ENCODE measurements around the gene HMGXB4. TPM values are rescaled to one million over a fixed set of nuclear protein-coding genes. Genes with fewer than 3 reads are reported as not detected.

HMGXB4 gene
- total RNA-seq, 1 experiment from 2014 or later = 22.3 TPM

DNA sequence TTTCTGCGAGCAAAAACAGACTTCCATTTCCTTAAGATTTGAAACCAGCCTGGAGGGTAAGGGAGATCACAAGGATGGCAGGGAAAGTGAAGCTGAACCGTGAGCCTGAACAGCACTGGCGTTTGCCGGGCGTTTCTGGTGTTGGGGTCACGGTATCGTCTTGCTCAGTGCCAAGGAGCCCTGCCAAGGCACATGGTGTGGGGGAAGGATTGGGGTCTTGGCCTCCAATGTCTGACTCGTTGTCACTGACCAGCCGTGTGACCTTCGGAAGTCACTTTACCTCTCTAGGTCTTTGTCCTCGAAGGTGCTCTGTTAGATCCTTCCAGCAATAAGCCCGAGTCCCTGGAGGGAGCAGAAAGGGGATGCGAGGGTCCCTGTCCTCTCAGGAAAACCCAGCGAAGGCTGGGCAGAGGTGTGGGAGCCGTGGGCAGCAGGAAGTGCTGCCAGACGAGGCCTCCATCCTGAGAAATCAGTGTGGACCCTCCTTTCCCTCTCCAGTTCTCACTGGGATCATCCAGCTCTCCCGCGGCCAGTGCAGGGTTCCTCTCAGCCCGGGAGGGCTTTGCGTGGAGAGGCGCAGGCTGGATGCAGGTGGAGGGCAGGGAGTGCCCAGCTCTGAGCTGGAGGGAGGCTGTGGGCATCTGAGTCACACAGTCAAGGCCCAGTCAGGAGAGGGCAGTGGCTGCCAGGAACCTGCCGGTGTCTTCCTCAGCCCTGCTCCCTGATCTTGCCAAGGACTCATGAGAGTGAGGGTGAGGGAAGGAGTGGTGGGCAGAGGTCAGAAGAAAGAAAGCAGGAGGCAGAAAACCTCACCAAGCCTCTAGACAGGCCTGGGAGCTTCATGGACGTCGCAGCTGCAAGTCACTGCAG is 61.3 kb downstream of the HMGXB4 start:
- in situ Hi-C loops (cut with HindIII; ENCODE audit: low pct_unique_long_range_greater_than_20kb, low sequenced_read_pairs) = no loop called here
- DNase-seq (ENCODE audit: low read depth) = no peak

DNA sequence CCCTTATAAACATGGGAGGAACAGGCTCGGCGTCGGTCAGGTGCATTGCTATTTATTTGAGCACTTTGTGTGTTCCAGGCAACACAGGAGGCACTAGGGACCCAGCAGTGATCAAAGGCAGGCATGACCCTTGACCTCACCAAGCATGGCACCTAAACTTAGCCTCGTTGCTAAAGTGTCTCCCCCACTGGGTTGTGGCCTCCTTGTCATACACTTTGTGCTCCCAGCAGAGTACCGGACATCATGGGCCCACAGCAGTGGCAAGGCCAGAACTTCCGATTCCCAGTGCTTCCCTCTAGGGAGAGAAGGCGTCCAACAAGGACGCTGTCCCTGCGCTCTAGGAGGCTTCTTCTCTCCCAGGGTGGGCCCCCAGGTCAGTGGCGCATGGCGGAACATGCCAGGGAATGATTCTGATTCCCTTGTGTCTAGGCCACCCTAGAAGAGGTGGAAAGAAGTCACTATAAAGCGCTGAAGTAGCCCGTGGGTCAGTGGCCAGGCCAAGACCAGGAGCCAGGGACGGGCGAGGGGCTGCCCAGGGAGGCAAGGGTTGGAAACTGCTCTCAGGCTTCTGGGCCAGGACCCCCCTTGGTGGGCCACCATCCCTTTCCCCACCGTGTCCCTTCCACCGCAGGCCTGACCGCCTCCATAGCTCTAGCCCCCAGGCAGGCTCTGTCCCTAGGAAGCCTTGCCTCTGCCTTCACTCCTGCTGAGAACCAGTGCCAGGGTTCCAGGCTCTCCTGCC is 62.1 kb downstream of the HMGXB4 start:
- no peak for DNase-seq (ENCODE audit: low read depth)
- in situ Hi-C loops (cut with HindIII; ENCODE audit: low pct_unique_long_range_greater_than_20kb, low sequenced_read_pairs) = no loop called here

DNA sequence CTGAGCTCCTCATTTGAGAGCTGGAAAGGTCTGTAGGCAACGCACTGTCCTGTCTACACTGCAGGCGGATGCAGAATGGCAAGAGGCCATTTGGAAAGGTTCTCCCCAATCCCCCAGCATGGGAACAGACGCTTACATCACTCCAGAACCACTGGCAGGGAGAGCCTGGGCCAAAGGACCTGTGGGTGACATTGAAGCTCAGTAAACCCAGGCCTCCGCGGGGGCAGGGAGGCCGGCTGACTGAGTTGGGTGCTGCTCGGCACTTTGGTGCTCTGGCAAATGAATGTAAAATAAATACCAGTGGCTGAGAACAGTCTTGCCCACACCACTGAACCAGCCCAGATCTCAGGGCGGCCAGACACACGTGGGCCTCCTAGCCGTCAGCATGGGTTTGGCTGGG is 64.8 kb downstream of the HMGXB4 start:
- in situ Hi-C loops (cut with HindIII; ENCODE audit: low pct_unique_long_range_greater_than_20kb, low sequenced_read_pairs) = no loop called here
- no peak for DNase-seq (ENCODE audit: low read depth)

DNA sequence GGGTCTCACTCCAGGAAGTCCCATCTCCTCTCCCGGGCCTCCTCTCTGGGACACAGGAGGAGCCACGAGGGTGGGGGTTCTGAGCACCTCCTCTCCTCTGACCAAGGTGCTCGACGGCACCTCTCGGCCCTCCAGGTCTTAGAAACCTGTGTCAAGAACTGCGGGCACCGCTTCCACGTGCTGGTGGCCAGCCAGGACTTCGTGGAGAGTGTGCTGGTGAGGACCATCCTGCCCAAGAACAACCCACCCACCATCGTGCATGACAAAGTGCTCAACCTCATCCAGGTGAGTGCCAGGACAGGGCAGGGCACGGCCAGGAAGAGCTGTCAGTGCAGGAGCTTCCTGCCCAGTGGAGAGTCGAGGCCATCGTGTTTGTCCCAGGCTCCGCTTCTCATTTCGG is 65.6 kb downstream of the HMGXB4 start:
- no peak for DNase-seq (ENCODE audit: low read depth)
- in situ Hi-C loops (cut with HindIII; ENCODE audit: low pct_unique_long_range_greater_than_20kb, low sequenced_read_pairs) = no loop called here

DNA sequence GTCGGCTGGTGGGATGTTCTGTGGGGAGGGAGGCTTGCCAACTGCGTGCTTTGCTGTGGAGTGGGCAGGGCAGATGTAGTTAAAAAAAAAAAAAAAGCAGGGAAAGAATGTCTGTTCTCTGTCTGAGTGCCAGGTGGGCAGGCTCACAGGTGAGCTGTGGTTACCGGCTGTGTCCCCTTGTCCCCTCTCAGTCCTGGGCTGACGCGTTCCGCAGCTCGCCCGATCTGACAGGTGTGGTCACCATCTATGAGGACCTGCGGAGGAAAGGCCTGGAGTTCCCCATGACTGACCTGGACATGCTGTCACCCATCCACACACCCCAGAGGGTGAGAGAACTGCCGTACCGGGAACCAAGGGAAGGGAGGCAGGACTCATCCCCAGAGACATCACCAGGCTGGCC is 66.0 kb downstream of the HMGXB4 start:
- in situ Hi-C loops (cut with HindIII; ENCODE audit: low pct_unique_long_range_greater_than_20kb, low sequenced_read_pairs) = no loop called here
- no peak for DNase-seq (ENCODE audit: low read depth)

DNA sequence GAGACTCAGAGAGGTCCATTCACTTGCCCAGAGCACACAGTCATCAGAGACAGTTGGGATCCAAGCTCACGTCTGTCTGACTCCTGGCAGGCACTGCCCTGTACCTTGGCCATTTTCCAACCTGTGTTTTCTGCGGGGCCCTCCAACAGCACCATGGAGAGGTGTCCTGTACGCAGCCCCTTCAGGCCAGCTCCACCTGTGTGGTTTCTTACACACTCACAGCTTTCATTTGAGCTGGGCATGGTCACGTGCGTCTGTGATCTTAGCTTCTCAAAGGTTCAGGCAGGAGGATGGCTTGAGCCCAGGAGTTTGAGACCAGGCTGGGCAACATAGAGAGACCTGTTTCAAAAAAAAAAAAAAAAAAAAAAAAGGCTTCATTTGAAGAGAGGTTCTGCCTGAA is 66.8 kb downstream of the HMGXB4 start:
- in situ Hi-C loops (cut with HindIII; ENCODE audit: low pct_unique_long_range_greater_than_20kb, low sequenced_read_pairs) = no loop called here
- DNase-seq (ENCODE audit: low read depth) = no peak

DNA sequence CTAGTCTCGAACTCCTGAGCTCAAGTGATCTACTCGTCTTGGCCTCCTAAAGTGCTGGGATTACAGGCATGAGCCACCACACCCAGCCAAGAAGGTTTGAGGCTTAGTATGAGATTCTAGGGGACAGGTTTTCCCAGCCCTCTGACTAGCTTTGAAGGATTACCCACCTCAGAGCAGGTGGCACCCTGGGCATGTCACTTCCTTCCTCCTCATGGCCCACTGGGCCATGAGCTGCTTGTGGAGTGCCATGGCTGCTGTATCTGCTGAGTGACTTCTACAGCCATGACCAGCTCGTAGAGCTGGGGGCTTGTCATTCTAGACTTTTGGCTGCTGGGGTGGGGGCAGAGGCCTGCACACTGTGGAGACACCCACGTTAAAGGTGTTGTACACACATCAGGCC is 67.5 kb downstream of the HMGXB4 start:
- in situ Hi-C loops (cut with HindIII; ENCODE audit: low pct_unique_long_range_greater_than_20kb, low sequenced_read_pairs) = no loop called here
- no peak for DNase-seq (ENCODE audit: low read depth)

DNA sequence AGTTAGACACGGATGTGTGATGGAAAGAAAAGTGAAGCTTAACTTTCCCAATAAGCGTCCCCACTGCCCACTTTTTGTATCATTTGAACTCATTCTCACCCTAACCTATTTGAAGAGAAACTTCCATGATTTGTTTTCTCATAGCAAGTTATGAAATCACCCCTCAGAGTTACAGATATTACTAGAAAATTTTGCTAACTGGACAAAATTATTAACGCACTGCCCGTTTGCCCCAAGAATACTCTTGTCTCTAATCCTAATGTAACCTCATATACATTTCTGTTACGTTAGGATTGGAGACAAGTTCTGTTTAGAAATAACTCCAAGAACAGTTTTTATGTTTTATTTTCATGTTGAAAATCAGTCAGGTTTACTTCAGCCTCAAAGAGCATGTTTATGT is 67.9 kb downstream of the HMGXB4 start:
- no peak for DNase-seq (ENCODE audit: low read depth)
- in situ Hi-C loops (cut with HindIII; ENCODE audit: low pct_unique_long_range_greater_than_20kb, low sequenced_read_pairs) = no loop called here

DNA sequence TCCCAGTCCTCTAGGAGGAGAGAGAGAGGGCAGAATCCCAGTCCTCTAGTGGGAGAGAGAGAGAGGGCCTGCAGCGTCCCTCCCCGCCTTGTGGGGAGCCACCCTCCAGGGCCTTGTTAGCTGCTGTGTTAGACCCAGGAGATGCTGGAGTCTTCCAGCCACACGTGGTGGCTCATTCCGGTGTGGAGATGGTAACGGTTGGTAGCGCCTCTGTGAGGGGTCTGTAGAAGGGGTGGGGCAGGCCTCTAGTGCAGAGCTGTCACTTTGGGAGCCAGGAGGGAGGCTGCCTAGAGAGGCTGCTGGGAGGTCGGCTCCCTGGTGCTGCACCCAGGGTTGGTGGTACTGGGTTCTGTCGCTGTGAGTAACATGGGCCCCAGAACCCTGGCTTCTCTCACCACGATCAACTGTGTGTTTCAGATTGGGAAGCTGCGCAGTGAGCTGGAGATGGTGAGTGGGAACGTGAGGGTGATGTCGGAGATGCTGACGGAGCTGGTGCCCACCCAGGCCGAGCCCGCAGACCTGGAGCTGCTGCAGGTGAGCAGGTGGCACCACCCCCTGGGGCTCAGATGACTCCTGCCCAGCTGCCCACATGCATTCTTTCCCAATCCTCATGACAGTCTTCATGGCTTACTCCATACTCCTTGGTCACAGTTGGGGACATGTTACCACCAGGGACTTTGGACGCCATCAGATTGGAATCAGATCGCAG is 69.7 kb downstream of the HMGXB4 start:
- no peak for DNase-seq (ENCODE audit: low read depth)
- in situ Hi-C loops (cut with HindIII; ENCODE audit: low pct_unique_long_range_greater_than_20kb, low sequenced_read_pairs) = no loop called here

DNA sequence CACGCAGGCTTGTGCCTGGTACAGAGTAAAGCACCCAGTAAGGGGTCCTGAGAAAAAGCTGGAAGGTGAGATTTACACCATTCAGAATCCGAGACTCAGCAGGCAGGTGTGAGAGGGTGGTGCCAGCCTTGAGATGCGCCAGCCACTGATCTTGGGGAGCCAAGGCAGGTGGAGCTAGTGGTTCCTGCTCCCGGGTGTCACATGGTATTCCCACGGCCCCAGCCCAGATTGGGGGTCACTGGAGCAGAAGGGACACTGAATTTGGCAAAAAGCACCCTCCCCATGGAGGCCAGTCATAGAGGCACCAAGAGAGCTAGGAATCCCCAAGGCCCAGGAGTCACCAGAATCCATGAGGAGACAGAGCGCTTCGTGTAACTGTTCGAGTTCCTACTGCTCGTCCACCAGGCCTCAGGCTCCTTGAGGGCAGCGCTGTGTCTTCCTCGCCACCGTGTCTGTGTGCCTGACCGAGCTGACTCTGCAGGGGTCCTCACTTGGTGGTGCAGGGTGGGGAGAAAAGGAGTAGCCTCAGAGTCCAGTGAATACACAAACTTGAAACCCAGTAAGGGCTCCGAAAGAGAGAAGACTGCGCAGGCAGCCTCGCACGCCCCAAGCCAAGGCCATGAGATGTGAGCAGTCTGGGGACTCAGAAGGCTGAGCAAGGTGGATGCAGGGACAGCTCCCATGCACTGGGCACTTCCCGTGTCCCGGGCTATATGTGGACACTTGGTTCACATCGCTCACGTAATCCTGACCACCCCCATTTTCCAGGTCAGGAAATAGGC is 70.6 kb downstream of the HMGXB4 start:
- in situ Hi-C loops (cut with HindIII; ENCODE audit: low pct_unique_long_range_greater_than_20kb, low sequenced_read_pairs) = no loop called here
- no peak for DNase-seq (ENCODE audit: low read depth)

DNA sequence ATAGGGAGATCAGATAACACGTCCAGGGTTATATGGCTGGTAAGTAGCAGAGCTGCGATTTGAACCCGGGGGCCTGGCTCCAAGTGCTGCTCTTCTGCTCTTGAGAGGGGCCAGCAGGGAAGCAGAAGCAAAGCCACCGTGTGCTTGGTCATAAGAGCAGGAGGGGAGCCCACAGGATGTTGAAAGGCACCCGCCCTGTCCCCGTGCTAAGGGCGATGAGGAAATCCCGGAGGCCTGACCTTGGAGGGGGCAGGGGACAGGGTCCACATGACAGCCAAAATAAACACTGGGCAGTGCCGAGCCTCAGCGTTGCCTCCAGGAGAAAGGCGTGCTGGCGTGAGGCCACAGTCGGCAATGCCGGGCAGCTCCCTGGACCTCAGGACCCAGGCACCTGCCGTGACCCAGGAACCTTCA is 71.2 kb downstream of the HMGXB4 start:
- in situ Hi-C loops (cut with HindIII; ENCODE audit: low pct_unique_long_range_greater_than_20kb, low sequenced_read_pairs) = no loop called here
- no peak for DNase-seq (ENCODE audit: low read depth)

DNA sequence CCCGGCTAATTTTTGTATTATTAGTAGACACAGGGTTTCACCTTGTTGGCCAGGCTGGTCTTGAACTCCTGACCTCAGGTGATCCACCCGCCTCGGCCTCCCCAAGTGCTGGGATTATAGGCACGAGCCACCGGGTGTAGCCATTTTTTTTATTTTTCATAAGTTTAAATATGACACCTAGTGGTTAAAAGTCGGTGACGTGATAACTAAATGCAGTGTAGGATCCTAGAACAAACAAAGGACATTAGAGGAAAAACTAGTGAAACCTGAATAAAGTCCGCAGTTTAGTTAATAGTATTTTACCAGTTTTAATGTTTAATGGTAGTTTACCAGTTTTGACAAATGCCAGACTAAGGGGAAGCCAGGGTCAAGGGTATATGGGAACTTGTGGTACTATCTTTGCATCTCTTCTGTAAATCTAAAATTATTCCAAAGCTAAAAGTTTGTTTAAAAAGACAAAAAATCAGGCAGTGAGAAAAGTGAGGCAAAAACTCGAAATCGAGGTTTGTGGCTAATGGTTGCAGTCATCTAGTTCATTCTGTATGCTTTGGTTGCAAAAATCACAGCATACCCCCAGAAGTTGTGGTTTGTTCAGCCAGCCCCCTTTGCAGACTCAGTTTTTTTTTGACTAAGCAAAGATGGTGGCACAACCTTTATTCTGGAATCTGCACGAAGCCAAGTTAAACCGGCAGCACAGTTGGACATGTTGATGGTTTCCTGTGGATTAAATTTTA is 72.0 kb downstream of the HMGXB4 start:
- no peak for DNase-seq (ENCODE audit: low read depth)
- in situ Hi-C loops (cut with HindIII; ENCODE audit: low pct_unique_long_range_greater_than_20kb, low sequenced_read_pairs) = no loop called here

DNA sequence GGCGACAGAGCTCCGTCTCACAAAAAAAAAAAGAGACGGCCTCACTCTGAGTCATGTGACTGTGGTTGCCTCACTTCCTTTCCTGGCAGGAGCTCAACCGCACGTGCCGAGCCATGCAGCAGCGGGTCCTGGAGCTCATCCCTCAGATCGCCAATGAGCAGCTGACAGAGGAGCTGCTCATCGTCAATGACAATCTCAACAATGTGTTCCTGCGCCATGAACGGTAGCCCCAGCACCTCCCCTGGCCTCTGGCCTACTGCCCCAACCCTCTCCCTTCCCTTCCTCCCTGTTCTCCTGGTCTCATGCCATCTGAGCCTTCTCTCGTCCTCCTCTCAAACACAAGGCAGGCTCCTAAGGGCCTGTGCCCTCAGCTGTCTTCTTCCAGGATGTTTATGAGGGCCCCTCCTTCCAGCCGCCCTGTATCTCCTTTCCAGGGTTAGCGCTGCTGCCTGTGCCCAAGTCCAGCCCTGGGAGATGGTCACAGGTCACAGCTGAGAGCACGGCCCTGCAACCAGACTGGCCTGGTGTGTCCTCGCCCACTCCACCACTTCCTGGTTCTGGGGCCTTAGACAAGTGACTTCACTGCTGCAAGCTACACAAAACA is 73.1 kb downstream of the HMGXB4 start:
- DNase-seq (ENCODE audit: low read depth) = no peak

DNA sequence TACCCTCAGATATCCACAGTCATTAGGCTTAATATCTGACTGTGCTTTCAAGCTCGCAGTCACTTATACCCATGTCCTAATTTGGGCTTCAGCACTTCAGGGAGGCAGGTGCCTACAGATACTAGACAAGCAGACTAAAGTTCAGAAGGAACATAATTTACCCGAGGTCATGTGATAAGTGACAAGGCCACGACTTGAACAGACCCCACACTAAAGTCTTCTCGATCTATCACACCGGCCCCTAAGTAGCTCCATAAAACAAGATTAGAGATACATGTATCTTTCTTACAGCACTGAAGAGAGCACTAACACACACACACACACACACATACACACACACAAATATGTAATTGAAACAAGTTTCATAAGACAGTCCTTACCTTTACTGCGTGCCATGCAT is 75.0 kb downstream of the HMGXB4 start:
- DNase-seq (ENCODE audit: low read depth) = no peak
- in situ Hi-C loops (cut with HindIII; ENCODE audit: low pct_unique_long_range_greater_than_20kb, low sequenced_read_pairs) = no loop called here

More for the DNA sequence above, 73.1 kb downstream of the HMGXB4 start:
- in situ Hi-C loops (cut with HindIII; ENCODE audit: low pct_unique_long_range_greater_than_20kb, low sequenced_read_pairs) = no loop called here

DNA sequence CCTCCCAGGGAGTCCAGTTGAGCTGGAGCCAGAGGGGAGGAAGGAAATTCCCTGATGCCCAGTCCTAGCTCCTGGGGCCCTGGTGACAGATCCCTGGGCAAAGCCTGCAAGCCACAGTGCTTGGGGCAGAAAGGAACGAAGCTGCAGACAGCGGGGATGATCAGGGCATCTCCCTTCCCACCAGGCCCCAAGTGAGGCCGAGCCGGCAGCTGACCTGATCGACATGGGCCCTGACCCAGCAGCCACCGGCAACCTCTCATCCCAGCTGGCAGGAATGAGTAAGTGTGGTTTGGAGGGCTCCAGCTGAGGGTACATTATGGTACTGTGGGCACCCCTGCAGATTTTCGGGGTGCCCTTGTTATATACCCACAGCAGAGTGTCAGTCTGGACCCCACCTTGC is 75.9 kb downstream of the HMGXB4 start:
- no peak for DNase-seq (ENCODE audit: low read depth)
- in situ Hi-C loops (cut with HindIII; ENCODE audit: low pct_unique_long_range_greater_than_20kb, low sequenced_read_pairs) = no loop called here

DNA sequence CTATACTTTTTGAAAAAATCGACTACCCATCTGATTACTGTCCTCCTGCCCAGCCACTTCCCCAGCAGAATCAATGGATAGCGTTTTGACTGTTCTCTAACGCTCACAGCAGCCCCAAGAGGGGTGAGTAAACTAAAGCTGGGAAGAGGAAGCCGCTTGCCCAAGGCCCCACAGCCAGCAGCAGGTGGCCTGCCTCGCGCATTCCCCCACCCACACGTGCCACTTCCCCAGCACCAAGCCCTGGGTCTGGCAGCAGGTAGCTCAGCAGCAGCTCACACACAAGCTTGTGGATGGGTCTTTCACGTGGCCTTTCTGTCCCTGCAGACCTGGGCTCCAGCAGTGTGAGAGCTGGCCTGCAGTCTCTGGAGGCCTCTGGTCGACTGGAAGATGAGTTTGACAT is 76.7 kb downstream of the HMGXB4 start:
- in situ Hi-C loops (cut with HindIII; ENCODE audit: low pct_unique_long_range_greater_than_20kb, low sequenced_read_pairs) = no loop called here
- DNase-seq (ENCODE audit: low read depth) = no peak

DNA sequence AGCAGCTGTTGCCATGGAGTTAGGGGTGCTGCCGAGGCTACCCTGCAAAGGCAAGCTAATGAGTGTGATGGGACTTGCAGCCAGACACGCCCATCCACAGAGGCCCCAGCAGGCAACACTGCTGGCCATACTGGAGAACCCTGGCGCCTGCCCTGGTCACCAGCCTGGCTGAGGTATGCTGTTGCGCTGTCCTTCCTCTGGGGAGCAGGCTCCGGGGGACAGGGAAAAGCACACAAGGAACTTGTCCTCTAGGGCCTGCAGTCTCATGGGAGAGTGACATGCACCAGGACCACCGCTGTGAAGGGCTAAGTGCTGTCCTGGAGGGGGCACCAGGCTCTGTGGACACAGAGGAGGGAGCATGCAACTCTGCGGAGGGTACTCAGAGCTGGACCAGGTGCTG is 78.2 kb downstream of the HMGXB4 start:
- in situ Hi-C loops (cut with HindIII; ENCODE audit: low pct_unique_long_range_greater_than_20kb, low sequenced_read_pairs) = no loop called here
- DNase-seq (ENCODE audit: low read depth) = no peak
